Measurements from ENCODE around the gene DLG2.

DNA sequence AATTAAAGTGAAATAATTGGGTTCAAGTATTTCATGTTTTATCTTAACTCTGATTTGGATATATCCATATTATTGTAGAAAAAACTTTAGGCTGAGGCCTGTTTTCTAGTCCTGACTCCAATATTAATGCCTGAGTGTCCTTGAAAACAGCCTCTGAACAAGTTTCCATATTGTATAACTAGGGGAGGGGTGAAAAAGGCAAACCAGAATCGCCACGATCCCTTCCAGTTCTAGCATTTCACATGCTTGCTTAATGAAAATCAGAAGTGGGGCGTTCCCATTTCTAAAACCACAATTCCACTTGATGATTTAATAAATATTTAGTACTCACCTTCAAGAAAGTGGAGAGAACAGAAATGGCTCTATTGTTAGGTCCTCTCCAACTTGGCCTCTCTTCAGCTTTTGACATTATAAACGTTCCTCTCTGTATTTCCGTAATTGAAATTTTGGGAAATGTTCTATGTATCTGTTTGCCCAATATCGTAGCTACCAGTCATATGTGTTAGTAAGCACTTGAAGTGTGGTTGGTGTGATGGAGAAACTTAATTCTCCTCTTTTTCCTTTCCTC, 1779.6 kb downstream of the DLG2 start:
- TF ChIP-seq, protein P1, sequence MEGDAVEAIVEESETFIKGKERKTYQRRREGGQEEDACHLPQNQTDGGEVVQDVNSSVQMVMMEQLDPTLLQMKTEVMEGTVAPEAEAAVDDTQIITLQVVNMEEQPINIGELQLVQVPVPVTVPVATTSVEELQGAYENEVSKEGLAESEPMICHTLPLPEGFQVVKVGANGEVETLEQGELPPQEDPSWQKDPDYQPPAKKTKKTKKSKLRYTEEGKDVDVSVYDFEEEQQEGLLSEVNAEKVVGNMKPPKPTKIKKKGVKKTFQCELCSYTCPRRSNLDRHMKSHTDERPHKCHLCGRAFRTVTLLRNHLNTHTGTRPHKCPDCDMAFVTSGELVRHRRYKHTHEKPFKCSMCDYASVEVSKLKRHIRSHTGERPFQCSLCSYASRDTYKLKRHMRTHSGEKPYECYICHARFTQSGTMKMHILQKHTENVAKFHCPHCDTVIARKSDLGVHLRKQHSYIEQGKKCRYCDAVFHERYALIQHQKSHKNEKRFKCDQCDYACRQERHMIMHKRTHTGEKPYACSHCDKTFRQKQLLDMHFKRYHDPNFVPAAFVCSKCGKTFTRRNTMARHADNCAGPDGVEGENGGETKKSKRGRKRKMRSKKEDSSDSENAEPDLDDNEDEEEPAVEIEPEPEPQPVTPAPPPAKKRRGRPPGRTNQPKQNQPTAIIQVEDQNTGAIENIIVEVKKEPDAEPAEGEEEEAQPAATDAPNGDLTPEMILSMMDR (IDR thresholded peaks at IDR 0.05) = no peak
- TF ChIP-seq POLR2A (IDR thresholded peaks at IDR 0.05) (no peak), EP300 (IDR thresholded peaks at IDR 0.05) (no peak)

Measured in tibial nerve (tissue), 4 donors.